Activated CD4-positive, alpha-beta memory T cell treated with anti-CD3 and anti-CD28 coated beads for 36 hours (primary cell): ENCODE measurements around the gene DHX34. TPM values are rescaled to one million over a fixed set of nuclear protein-coding genes. Genes with fewer than 3 reads are reported as not detected.
"Not testable (repeated sequence)": the region's sequence is repeated elsewhere in the genome, so short reads cannot be mapped to it uniquely, and the experiment has no call there.

ENCODE experiments used
- CTCF ChIA-PET: fragments of 350-600 bp; sonication (Branson Sonifier 250); formaldehyde crosslinking; loops from one replicate; lab custom pipeline; 2021; ENCODE audit warnings: antibody characterized with exemption, inconsistent platforms; lab: Charles Lee
- POLR2A ChIA-PET: fragments of 350-600 bp; sonication (Branson Sonifier 250); formaldehyde crosslinking; loops from one replicate; lab custom pipeline; 2021; ENCODE audit warnings: antibody characterized with exemption; lab: Charles Lee
- DNase-seq: peaks from one replicate; pipeline ENCODE4 v3.0.0-alpha.2; 2020
- H3K27ac Mint-ChIP-seq: one replicate; pipeline ENCODE4 v1.8.0; 2021; ENCODE audit warnings: mixed read lengths
- H3K27me3 Mint-ChIP-seq: one replicate; pipeline ENCODE4 v1.8.0; 2021; ENCODE audit warnings: mixed read lengths
- H3K36me3 Mint-ChIP-seq: one replicate; pipeline ENCODE4 v1.8.0; 2021; ENCODE audit warnings: mixed read lengths
- H3K4me1 Mint-ChIP-seq: one replicate; pipeline ENCODE4 v1.8.0; 2021; ENCODE audit warnings: low read depth, mixed read lengths
- H3K4me3 Mint-ChIP-seq: one replicate; pipeline ENCODE4 v1.8.0; 2021; ENCODE audit warnings: mild to moderate bottlenecking, mixed read lengths
- H3K9me3 Mint-ChIP-seq: one replicate; pipeline ENCODE4 v1.8.0; 2021; ENCODE audit warnings: mixed read lengths
- intact Hi-C: fragments of 100-400 bp; cut with micrococcal nuclease; formaldehyde crosslinking; loops from one replicate; pipeline ENCODE4 v1.15.1; 2023
- total RNA-seq, 2 experiments: library from RNA; stranded (reverse); gene quantifications; one replicate each; pipeline ENCODE4 v1.2.3, GENCODE V29; 2021

Gene DHX34
- total RNA-seq, 2 experiments from 2014 or later: 12.7 to 15.7 TPM

DNA sequence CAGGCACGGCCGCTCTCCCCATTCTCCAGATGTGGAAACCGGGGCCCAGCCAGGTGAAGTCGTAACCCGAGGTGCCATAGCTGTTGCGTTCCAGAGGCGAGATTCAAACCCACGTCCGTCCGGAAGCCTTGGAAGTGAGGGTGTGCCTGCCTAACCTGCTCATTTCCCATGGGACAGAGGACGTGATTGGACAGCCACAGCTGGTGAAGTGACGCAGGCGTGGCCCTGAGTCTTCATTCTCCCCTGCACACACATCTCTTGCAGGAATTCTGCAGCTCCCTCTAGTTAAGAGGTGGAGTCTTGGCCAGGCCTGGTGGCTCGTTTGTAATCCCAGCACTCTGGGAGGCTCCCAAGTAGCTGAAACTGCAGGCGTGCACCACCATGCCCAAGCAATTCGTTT, 53.4 kb downstream of the DHX34 start:
- Mint-ChIP-seq H3K4me3 (no peak overlapping the region), H3K36me3 (no peaks in the 10 kb centered on the region), H3K4me1 (no peaks in the 10 kb centered on the region), H3K9me3 (no peaks in the 10 kb centered on the region), H3K27ac (no peak overlapping the region), H3K27me3 (peaks cover 31% of the 10 kb centered on the region)
- no peak for DNase-seq
- ChIA-PET POLR2A (no interaction called here), CTCF (interaction anchor here (1.2 kb wide), 1 partner anchor 11 kb away, joined by 3 read pairs; no protein-coding TSS in a partner anchor)
- intact Hi-C loops: no loop called here

DNA sequence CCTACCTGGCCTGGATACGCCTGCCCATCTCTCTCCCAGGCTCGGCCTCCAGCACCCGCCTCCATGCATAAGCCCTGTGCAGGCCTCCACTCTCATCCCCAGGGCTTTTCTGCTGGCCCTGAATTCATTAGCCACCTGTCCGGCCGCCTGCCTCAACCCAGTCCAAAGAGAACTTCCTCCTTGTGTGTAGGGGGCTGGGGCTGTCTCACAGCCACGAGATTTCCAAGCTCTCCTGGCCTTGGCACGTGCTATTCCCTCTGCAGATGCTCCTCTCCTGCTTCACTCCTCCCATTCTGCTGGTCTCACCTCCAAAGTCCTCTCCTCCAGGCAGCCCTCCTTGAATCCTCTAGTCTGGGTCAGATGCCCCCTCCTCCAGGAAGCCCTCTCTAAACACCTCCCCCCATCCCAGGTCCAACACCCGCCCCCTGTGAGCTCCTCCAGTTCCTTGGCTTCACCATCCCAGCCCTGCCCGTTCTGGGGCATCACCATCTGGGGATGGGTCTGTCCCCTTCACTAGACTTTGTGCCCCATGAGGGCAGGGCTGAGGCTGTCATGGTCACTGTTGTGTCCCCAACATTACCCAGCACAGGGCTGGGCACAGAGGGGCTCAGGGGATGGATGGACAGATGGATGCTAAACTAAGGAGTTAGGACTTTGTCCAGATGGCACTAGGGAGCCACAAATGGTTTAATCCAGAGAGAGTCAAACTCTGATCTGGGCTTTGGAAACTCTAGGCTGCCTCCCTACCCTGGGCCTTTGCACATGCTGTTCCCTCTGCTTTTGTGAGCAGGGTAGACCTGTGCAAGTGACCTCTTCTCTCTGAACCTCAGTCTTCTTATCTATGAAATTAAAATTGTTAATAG, 55.5 kb downstream of the DHX34 start:
- POLR2A ChIA-PET: no interaction called here
- no peak overlapping the region for H3K4me3 Mint-ChIP-seq
- no peaks in the 10 kb centered on the region for H3K4me1 Mint-ChIP-seq
- DNase-seq: no peak
- peaks cover 44% of the 10 kb centered on the region for H3K27me3 Mint-ChIP-seq
- no peaks in the 10 kb centered on the region for H3K9me3 Mint-ChIP-seq
- intact Hi-C loops: no loop called here
- no peaks in the 10 kb centered on the region for H3K36me3 Mint-ChIP-seq
- CTCF ChIA-PET: no interaction called here
- H3K27ac Mint-ChIP-seq: no peak overlapping the region

DNA sequence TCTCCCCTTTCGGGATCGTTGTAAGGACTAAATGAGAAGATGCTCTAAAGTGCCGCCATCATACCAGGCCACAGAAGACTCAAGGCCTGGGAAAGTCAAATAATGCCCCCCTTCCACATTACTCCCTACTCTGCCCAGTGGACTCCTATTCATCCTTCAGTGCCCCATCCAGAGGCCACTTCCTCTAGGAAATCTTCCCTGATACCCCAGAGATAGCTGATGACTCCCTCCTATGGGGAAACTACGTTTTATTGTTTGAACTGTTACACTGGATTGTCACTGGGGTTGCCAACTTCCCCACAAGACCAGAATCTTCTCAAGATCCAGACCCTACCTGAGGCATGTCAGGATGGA, 56.1 kb downstream of the DHX34 start:
- DNase-seq: no peak
- Mint-ChIP-seq H3K27ac (no peak overlapping the region), H3K36me3 (no peaks in the 10 kb centered on the region), H3K4me3 (no peak overlapping the region), H3K9me3 (no peaks in the 10 kb centered on the region), H3K27me3 (peaks cover 44% of the 10 kb centered on the region), H3K4me1 (no peaks in the 10 kb centered on the region)
- ChIA-PET CTCF (no interaction called here), POLR2A (no interaction called here)
- intact Hi-C loops: no loop called here

DNA sequence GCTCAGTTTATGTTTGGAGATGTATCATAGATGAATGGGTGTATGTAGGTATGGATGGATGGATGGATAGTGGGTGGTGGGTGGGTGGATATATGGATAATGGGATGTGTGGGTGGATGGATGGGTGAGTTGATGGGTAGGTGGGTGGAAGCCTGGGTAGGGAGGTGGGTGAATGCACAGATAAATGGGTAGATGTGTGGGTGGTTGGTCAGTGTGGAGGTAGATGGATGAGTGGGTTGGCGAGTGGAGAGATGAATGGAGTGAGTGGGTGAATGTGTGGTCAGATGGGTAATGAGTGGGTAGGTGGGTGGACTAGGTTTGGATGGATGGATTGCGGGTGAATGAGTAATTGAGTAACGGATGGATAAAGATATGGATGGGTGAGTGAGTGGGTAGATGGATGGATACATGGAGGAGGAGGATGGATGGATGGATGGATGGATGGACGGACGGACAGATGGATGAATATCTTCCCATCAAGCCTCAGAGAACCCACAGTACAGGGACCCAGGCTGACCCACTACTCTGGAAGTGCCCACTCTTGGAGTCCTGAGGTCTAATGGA, 56.8 kb downstream of the DHX34 start:
- peaks cover 44% of the 10 kb centered on the region for H3K27me3 Mint-ChIP-seq
- ChIA-PET POLR2A (no interaction called here), CTCF (no interaction called here)
- H3K36me3 Mint-ChIP-seq: no peaks in the 10 kb centered on the region
- no peak overlapping the region for H3K4me3 Mint-ChIP-seq
- H3K27ac Mint-ChIP-seq: no peak overlapping the region
- H3K9me3 Mint-ChIP-seq: no peaks in the 10 kb centered on the region
- H3K4me1 Mint-ChIP-seq: no peaks in the 10 kb centered on the region
- intact Hi-C loops: no loop called here
- no peak for DNase-seq

DNA sequence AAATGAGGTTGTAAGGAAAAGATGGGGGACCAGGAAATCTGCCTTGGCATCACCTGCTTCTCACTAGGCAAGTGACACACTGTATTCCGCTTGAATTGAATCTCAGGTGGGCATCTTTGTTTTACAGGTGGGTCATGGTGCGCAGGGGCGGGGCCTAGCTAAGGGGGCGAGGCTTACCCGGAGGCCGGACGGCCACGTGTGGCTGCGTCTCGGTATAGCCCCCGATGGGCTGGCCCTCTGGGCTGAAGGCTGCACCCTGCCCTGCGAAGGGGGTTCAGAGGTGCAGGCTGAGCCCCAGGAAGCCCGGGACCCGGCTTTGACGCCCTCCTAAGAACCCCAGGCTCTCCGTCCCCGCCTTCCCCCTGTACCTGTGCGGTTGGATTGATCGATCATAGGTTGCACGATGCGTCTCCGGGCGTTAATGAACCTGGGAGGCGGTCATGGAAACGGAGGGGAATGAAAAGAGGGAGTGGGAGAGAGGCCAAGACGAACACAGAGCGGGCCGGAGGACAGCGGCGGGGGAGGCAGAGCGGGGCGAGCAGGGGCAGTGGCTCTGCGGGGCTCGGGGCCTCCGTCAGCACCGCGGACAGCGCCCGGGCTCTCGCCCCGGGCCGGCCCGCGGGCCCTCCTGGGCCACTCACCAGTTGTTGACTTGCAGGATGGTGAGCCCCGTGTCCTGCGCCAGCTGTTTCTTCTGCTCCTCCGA, 57.7 kb downstream of the DHX34 start:
- peaks cover 44% of the 10 kb centered on the region for H3K27me3 Mint-ChIP-seq
- no peaks in the 10 kb centered on the region for H3K4me1 Mint-ChIP-seq
- ChIA-PET CTCF (no interaction called here), POLR2A (no interaction called here)
- no peak overlapping the region for H3K27ac Mint-ChIP-seq
- no peaks in the 10 kb centered on the region for H3K9me3 Mint-ChIP-seq
- H3K4me3 Mint-ChIP-seq: no peak overlapping the region
- DNase-seq: no peak
- intact Hi-C loops: no loop called here
- H3K36me3 Mint-ChIP-seq: no peaks in the 10 kb centered on the region

DNA sequence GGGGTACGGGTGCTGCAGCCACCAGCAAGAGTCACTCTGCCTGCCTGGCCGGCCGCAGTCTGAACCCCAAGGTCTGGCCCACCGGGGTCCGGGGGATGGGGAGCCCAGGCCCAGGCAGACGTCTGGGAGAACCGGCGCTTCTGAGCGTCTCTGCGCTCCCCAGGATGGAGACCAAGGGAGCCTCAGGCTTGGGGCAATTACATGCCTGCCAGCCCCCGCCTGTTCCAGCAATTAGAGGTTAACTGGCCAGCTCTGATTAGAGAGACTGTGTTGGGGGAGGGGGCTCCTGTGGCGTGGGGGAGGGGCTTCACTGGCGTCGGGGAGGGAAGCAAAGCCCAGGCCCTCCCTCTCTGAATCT, 58.3 kb downstream of the DHX34 start:
- POLR2A ChIA-PET: no interaction called here
- Mint-ChIP-seq H3K4me1 (no peaks in the 10 kb centered on the region), H3K9me3 (no peaks in the 10 kb centered on the region), H3K4me3 (no peak overlapping the region), H3K36me3 (no peaks in the 10 kb centered on the region), H3K27me3 (peaks cover 44% of the 10 kb centered on the region), H3K27ac (no peak overlapping the region)
- DNase-seq: no peak
- intact Hi-C loops: no loop called here
- CTCF ChIA-PET: no interaction called here

DNA sequence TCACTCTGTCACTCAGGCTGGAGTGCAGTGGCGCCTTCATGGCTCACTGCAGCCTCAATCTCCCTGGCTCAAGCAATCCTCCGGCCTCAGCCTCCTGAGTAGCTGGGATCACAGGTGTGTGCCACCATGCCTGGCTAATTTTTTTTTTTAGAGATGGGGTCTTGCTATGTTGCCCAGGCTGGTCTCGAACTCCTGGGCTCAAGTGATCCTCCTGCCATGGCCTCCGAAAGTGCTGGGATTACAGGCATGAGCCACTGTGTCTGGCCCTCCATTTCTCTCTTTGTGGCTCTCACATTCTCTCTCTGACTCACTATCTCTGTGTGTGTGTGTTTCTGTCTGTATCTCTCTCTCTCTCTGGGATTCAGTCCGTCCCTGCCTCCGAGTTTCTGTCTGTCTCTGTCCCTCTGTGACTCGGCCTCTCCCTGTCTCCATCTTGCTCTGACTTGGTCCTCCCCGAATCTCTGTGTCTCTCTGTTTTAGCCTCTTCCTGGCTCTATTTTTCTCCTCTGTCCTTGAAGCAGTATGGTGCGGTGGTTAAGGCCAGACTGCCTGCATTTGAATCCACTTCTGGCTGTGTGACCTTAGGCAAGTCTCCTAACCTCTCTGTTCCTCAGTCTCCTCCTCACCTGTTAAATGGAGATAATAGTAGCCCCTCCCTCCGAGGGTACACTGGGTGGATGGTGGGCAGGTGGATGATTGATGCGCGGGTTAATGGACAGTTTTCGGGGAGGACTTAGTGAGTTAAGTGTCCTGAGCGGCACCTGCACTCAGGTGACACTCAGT, 59.2 kb downstream of the DHX34 start:
- intact Hi-C loops: no loop called here
- H3K27ac Mint-ChIP-seq: no peak overlapping the region
- no peak for DNase-seq
- ChIA-PET POLR2A (no interaction called here), CTCF (no interaction called here)
- H3K4me3 Mint-ChIP-seq: no peak overlapping the region
- H3K4me1 Mint-ChIP-seq: no peaks in the 10 kb centered on the region
- H3K27me3 Mint-ChIP-seq: peaks cover 42% of the 10 kb centered on the region
- H3K36me3 Mint-ChIP-seq: no peaks in the 10 kb centered on the region
- no peaks in the 10 kb centered on the region for H3K9me3 Mint-ChIP-seq

DNA sequence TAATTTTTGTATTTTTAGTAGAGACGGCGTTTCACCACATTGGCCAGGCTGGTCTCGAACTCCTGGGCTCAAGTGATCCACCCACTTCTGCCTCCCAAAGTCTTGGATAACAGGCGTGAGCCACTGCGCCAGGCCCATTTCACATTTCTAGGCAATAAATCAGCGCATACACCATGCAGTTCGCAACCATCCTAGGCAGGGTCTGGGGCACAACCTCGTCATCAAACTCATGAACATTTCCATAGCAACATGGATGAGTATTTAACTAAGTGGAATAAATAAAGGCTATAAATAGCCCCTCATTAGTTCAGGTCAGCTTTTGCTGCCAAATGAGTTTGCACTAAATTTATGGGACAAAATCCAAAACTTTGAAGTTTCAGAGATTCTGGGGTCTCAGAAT, 62.0 kb downstream of the DHX34 start:
- ChIA-PET CTCF (no interaction called here), POLR2A (no interaction called here)
- Mint-ChIP-seq H3K4me3 (no peak overlapping the region), H3K27me3 (peaks cover 38% of the 10 kb centered on the region), H3K36me3 (no peaks in the 10 kb centered on the region), H3K9me3 (no peaks in the 10 kb centered on the region), H3K27ac (no peak overlapping the region), H3K4me1 (no peaks in the 10 kb centered on the region)
- DNase-seq: no peak
- intact Hi-C loops: no loop called here

DNA sequence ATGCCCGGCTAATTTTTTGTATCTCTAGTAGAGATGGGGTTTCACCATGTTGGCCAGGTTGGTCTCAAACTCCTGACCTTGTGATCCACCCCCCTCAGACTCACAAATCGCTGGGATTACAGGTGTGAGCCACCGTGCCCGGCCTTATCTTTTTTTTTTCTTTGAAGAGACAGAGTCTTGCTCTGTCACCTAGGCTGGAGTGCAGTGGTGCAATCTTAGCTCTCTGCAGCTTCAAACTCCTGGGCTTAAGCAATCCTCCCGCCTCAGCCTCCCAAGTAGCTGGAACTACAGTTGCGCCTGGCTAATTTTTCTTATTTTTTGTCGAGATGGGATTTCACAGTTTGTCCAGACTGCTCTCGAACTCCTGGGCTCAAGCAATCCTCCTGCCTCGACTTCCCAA, 62.6 kb downstream of the DHX34 start:
- H3K27me3 Mint-ChIP-seq: peaks cover 38% of the 10 kb centered on the region
- H3K36me3 Mint-ChIP-seq, H3K4me3 Mint-ChIP-seq, CTCF ChIA-PET, intact Hi-C loops, H3K4me1 Mint-ChIP-seq, H3K9me3 Mint-ChIP-seq, POLR2A ChIA-PET, H3K27ac Mint-ChIP-seq, DNase-seq: not testable (repeated sequence)

DNA sequence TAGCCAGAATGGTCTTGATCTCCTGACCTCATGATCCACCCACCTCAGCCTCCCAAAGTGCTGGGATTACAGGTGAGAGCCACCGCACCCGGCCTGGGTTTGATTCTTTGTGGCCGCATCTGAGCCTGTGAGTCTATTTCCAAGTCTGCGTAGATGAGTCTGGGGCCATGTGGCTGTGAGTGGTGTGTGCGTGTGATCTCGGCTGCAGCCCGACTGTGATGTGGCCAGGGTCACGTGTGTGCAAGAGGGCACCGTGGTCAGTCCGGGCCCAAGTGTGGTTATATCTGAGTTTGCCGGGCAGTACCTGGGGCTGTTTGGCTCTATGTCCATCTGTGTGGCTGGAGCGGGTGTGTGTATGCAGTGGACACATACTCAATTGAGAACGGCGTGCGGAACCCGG, 64.8 kb downstream of the DHX34 start:
- intact Hi-C loops: no loop called here
- Mint-ChIP-seq H3K4me3 (no peak overlapping the region), H3K36me3 (no peaks in the 10 kb centered on the region), H3K27ac (no peak overlapping the region), H3K9me3 (no peaks in the 10 kb centered on the region), H3K27me3 (peaks cover 42% of the 10 kb centered on the region), H3K4me1 (peaks cover 14% of the 10 kb centered on the region)
- CTCF ChIA-PET: no interaction called here
- POLR2A ChIA-PET: no interaction called here
- DNase-seq: no peak

DNA sequence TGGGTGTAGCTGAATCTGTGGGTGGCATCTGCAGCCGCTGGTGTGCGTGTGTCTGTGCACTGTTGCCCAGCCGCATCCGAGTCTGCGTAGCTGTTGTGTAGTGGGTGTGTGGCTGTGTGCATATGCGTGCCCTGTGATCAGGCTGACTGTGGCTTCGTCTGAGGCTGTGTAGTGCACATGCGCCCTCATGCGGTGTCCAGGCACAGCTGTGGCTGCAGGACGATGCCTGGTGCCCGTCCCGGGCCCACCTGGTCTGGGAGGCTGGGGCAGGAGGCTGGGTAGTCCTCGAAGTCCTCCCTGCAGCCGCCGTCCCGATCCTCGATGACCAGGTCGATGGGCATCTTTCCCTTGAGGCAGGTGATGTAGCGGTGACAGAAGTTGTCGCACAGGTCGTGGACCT, 65.4 kb downstream of the DHX34 start:
- intact Hi-C loops: no loop called here
- no peak overlapping the region for H3K4me3 Mint-ChIP-seq
- H3K9me3 Mint-ChIP-seq: no peaks in the 10 kb centered on the region
- ChIA-PET CTCF (no interaction called here), POLR2A (no interaction called here)
- no peaks in the 10 kb centered on the region for H3K36me3 Mint-ChIP-seq
- H3K4me1 Mint-ChIP-seq: peaks cover 14% of the 10 kb centered on the region
- peaks cover 38% of the 10 kb centered on the region for H3K27me3 Mint-ChIP-seq
- DNase-seq: no peak
- H3K27ac Mint-ChIP-seq: no peak overlapping the region

DNA sequence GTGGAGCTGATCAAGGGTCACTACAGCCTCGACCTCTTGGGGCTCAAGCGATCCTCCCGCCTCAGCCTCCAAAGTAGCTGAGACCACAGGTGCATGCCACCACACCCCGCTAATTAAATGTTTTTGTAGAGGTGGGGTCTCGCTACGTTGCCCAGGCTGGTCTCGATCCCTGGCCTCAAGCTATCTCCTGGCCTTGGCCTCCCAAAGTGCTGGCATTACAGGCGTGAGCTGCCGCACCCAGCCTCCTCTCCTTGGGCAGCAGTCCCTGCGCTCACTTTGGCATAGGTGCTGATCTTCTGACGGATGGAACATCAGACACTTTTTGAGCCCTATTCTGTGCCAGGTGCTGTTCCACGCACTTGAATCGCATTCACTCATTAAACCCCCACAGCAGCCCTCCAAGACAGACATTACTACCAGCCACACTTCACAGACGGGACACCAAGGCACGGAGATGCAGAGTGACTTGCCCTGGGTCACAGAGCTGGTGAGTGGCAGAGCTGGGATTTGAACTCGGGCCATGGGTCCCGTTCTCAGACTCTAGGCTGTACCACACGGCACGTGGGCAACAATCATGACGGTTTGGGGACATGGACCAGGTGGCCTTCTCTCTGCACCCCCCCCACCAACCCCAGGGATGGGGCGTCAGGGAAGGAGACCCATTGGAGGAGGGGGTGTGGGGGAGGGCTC, 67.0 kb downstream of the DHX34 start:
- CTCF ChIA-PET: interaction anchor here (0.7 to 1.7 kb wide), 4 partner anchors 20 to 131 kb away, joined by 3 to 5 read pairs (median 3); partner anchors contain the start of gene DHX34
- DNase-seq: no peak
- peaks cover 52% of the 10 kb centered on the region for H3K27me3 Mint-ChIP-seq
- H3K9me3 Mint-ChIP-seq: no peaks in the 10 kb centered on the region
- H3K4me1 Mint-ChIP-seq: peaks cover 22% of the 10 kb centered on the region
- H3K27ac Mint-ChIP-seq: no peak overlapping the region
- POLR2A ChIA-PET: no interaction called here
- no peak overlapping the region for H3K4me3 Mint-ChIP-seq
- no peaks in the 10 kb centered on the region for H3K36me3 Mint-ChIP-seq
- intact Hi-C loops: no loop called here
